Gastrocnemius medialis (tissue), 4 donors: Measurements from ENCODE around the gene SOX1. TPM values are rescaled to one million over a fixed set of nuclear protein-coding genes. Genes with fewer than 3 reads are reported as not detected.

ENCODE experiments used
- ATAC-seq, 2 donors: fragments of 150-250 bp; one replicate each; pipeline ENCODE4 v1.9.1; 2016
- DNase-seq, 2 donors: peaks; one replicate each; pipeline ENCODE4 v3.0.0-alpha.2; 2019
- H3K27ac ChIP-seq, 4 donors: fragments of 200-600 bp; sonication (generic); 1 replicate in 1 of 4; 2 replicates in 3 of 4; pipeline ENCODE4 v1.5.1; 2016 to 2018; ENCODE audit warnings: mild to moderate bottlenecking in 2 of 4, moderate library complexity in 1 of 4
- H3K27me3 ChIP-seq, 3 donors: fragments of 200-600 bp; sonication (generic) in 2 of 3; 1 replicate in 1 of 3; 2 replicates in 2 of 3; pipeline versions ENCODE4 v1.5.1 to v1.6.0; 2016 to 2019; ENCODE audit warnings: mild to moderate bottlenecking in 1 of 3, moderate library complexity in 1 of 3
- H3K36me3 ChIP-seq, 2 donors: fragments of 200-600 bp; sonication (generic) in 1 of 2; one replicate each; pipeline ENCODE4 v1.5.1; 2017 to 2018
- H3K4me1 ChIP-seq, 2 donors: fragments of 200-600 bp; sonication (generic) in 1 of 2; one replicate each; pipeline ENCODE4 v1.5.1; 2016 to 2017; ENCODE audit warnings: mild to moderate bottlenecking in 2 of 2
- H3K4me3 ChIP-seq, 4 donors: fragments of 200-600 bp; sonication (generic) in 3 of 4; 1 replicate in 1 of 4; 2 replicates in 3 of 4; pipeline ENCODE4 v1.5.1; 2016 to 2019; ENCODE audit warnings: mild to moderate bottlenecking in 2 of 4
- H3K9me3 ChIP-seq, 3 donors: fragments of 200-600 bp; sonication (generic) in 2 of 3; 1 replicate in 1 of 3; 2 replicates in 2 of 3; pipeline ENCODE4 v1.5.1; 2016 to 2019
- CTCF ChIP-seq, 5 experiments: fragments of 450-650 bp in 3 of 5; fragments of 200-600 bp in 2 of 5; sonication (generic) in 2 of 5; IDR thresholded peaks in 4 of 5; conservative IDR thresholded peaks in 1 of 5; 1 replicate in 4 of 5; 2 replicates in 1 of 5; pipeline ENCODE4 v1.5.1; 2016 to 2019; ENCODE audit warnings: antibody characterized with exemption in 5 of 5, mild to moderate bottlenecking in 3 of 5, moderate library complexity in 3 of 5
- POLR2A ChIP-seq, 2 donors: fragments of 450-650 bp; IDR thresholded peaks; one replicate each; pipeline ENCODE4 v1.6.1; 2017; ENCODE audit warnings: antibody characterized with exemption in 2 of 2, mild to moderate bottlenecking in 2 of 2, moderate library complexity in 2 of 2
- in situ Hi-C, 4 donors: fragments of 200-750 bp; cut with MboI; loops; one replicate each; pipeline versions ENCODE4 v1.15.0 to v1.8.0; 2017; ENCODE audit warnings: low sequenced_read_pairs in 4 of 4
- intact Hi-C: fragments of 100-400 bp; cut with DNase I; formaldehyde crosslinking; loops from one replicate; pipeline ENCODE4 v1.15.1; 2023; ENCODE audit warnings: low total_unique reads
- total RNA-seq, 4 donors: library from RNA; depleted of rRNA; stranded (reverse); fragments of >200 nt; gene quantifications; one replicate each; pipeline versions ENCODE4 v1.1.0 to v1.2.3, GENCODE V29; 2016

The SOX1 gene
- total RNA-seq, 4 donors from 2014 or later: not detected

DNA sequence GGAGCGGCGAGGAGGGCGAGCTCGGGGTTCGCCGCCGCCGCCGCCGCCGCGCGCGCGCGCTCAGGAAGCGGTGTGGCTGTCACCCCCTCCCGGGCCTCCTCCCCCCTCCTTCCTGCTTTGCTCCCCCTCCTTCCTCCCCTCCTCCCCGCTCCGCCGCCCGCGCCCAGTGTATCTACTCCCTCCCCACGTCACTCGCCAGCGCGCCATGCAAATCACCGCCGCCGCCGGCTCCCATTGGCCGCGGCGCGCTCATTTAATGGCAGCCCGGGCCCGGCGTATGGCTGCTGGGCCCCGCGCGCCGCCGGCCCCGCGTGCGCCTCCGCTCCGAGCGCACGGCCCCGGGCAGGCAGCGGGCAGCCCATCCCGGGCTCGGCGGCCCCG, 335 bp upstream of the SOX1 start:
- Histone ChIP-seq H3K27me3 (peaks cover 66 to 82% (median 77%) of the 10 kb centered on the region in 3 donors), H3K4me1 (no peaks in the 10 kb centered on the region), H3K9me3 (no peaks in the 10 kb centered on the region), H3K27ac (no peak overlapping the region), H3K4me3 (peak overlapping the region in 3 of 4 donors; percentile 33 to 40 (median 38)), H3K36me3 (no peaks in the 10 kb centered on the region)
- ATAC-seq (no peak), DNase-seq (no peak)
- no peak for TF ChIP-seq CTCF (IDR thresholded peaks at IDR 0.05 in 4 of 5, conservative IDR thresholded peaks at IDR 0.05 in 1 of 5)
- TF ChIP-seq POLR2A (IDR thresholded peaks at IDR 0.05): no peak
- intact Hi-C loops (no loop called here), in situ Hi-C loops (no loop called here)

- no peaks in the 10 kb centered on the region for H3K36me3 ChIP-seq
- DNase-seq (no peak), ATAC-seq (no peak)
- peaks cover 66 to 82% (median 72%) of the 10 kb centered on the region in 3 donors for H3K27me3 ChIP-seq
- no peak for TF ChIP-seq CTCF (IDR thresholded peaks at IDR 0.05 in 4 of 5, conservative IDR thresholded peaks at IDR 0.05 in 1 of 5)
- no peak for TF ChIP-seq POLR2A (IDR thresholded peaks at IDR 0.05)
- no peaks in the 10 kb centered on the region for H3K9me3 ChIP-seq
- H3K27ac ChIP-seq: no peak overlapping the region
- in situ Hi-C loops (no loop called here), intact Hi-C loops (no loop called here)
- no peak overlapping the region for H3K4me3 ChIP-seq
- peaks cover 0 to 2% of the 10 kb centered on the region in 2 donors for H3K4me1 ChIP-seq
Measured at GRCh38 chr13:112067871-112068539, 1.1 kb downstream of the SOX1 start.

GRCh38 chr13:112068540-112069060, 1.7 kb downstream of the SOX1 start:
- in situ Hi-C loops: no loop called here
- H3K4me1 ChIP-seq: peaks cover 0 to 4% of the 10 kb centered on the region in 2 donors
- DNase-seq: no peak
- H3K4me3 ChIP-seq: no peak overlapping the region
- no peak overlapping the region for H3K27ac ChIP-seq
- ATAC-seq: no peak
- peaks cover 66 to 82% (median 72%) of the 10 kb centered on the region in 3 donors for H3K27me3 ChIP-seq
- intact Hi-C loops: no loop called here
- no peaks in the 10 kb centered on the region for H3K36me3 ChIP-seq
- TF ChIP-seq POLR2A (IDR thresholded peaks at IDR 0.05) (no peak), CTCF (IDR thresholded peaks at IDR 0.05 in 4 of 5, conservative IDR thresholded peaks at IDR 0.05 in 1 of 5) (no peak)
- no peaks in the 10 kb centered on the region for H3K9me3 ChIP-seq

DNA sequence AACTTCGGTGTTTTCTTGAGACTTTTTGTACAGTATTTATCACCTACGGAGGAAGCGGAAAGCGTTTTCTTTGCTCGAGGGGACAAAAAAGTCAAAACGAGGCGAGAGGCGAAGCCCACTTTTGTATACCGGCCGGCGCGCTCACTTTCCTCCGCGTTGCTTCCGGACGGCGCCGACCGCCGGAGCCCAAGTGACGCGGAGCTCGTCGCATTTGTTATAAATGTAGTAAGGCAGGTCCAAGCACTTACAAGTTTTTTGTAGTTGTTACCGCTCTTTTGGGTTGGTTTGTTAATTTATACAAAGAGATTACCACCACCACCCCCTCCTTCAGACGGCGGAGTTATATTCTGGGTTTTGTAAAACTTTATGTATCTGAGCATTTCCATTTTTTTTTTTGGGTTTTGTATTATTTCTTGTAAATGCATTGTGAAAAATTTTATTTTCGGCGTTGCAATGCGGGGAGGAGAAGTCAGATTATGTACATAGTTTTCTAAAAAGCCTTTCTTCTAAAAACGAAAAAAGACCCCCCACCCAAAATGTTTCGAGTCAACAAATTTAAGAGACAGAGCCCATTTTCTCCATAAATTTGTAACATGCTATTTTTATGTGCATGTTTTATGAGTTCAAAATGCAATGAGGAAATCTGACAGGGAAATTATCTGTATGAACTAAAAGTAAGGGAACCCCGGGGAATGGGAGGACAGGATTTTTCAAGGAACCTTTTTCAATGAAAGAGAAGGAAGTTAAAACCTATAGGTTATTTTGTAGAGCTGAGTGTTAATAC, 2.3 kb downstream of the SOX1 start:
- Histone ChIP-seq H3K4me1 (peaks cover 0 to 4% of the 10 kb centered on the region in 2 donors), H3K27me3 (peaks cover 66 to 82% (median 72%) of the 10 kb centered on the region in 3 donors)

More for the DNA sequence above, 2.3 kb downstream of the SOX1 start:
- intact Hi-C loops (no loop called here), in situ Hi-C loops (no loop called here)
- TF ChIP-seq CTCF (IDR thresholded peaks at IDR 0.05 in 4 of 5, conservative IDR thresholded peaks at IDR 0.05 in 1 of 5) (no peak), POLR2A (IDR thresholded peaks at IDR 0.05) (no peak)
- no peak for ATAC-seq
- no peak overlapping the region for H3K4me3 ChIP-seq
- H3K27ac ChIP-seq: no peak overlapping the region
- no peak for DNase-seq
- H3K9me3 ChIP-seq: no peaks in the 10 kb centered on the region
- no peaks in the 10 kb centered on the region for H3K36me3 ChIP-seq
